Bronchial epithelial cell (primary cell): Measurements from ENCODE around the gene HS6ST2. TPM values are rescaled to one million over a fixed set of nuclear protein-coding genes. Genes with fewer than 3 reads are reported as not detected.

Experiments used
- DNase-seq: peaks from one replicate; pipeline ENCODE4 v3.0.0-alpha.2; 2010; ENCODE audit warnings: low read depth
- FAIRE-seq: peaks from 2 replicates; lab custom pipeline; 2011; peaks lifted over from hg19 to GRCh38; lab: Jason Lieb, UNC
- H3K27me3 ChIP-seq: 2 replicates; pipeline ENCODE4 v1.5.1; 2011; ENCODE audit warnings: low read length; ENCODE audit not compliant: control insufficient read depth, insufficient read depth
- H3K36me3 ChIP-seq: 2 replicates; pipeline ENCODE4 v1.5.1; 2011; ENCODE audit warnings: low read length; ENCODE audit not compliant: control insufficient read depth, insufficient read depth
- H3K4me3 ChIP-seq: 2 replicates; pipeline ENCODE4 v1.5.1; 2011; ENCODE audit warnings: mild to moderate bottlenecking, low read depth, low read length, control low read depth
- total RNA-seq: library from RNA; depleted of rRNA; stranded (reverse); fragments of >200 nt; gene quantifications from 2 replicates; pipeline ENCODE4 v1.2.1, GENCODE V29; 2014
- TF ChIP-seq, protein P1 (sequence below): IDR thresholded peaks from 2 replicates; pipeline ENCODE4 v1.5.1; 2011; ENCODE audit warnings: mild to moderate bottlenecking, moderate library complexity, low read length, control low read depth, inconsistent platforms; ENCODE audit not compliant: insufficient read depth, severe bottlenecking

The HS6ST2 gene
- total RNA-seq, 1 donor from 2014 or later: 16.8 TPM

DNA sequence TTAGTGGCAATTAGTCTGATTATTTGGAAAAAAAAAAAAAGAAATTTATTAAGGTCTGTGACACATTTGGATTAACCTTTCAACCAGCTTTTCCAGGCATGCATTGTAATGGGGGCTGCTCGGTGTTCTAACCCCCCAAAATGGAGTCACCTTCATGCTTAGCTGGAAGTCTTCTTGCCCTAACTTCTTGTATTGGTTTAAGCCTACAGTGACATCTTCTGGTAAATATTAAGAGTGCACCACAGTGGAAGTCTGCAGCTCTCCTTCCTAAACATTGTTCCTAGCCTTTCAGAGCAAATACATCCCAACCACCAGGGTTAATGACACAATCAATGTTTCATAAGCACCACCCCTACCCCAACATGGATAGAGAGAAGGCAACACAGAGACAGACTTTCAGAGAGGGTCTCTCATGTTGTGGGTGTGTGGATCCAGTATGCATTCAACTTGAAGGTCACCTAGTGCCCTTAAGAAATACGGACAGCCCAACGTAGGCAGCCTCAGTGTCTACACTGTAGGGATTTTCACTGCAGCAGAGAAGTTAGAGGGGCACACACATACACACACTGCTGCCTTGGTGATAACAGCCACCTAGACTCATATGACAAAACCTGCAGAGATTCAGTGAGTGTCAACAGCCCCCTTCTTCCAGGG is 326.7 kb downstream of the HS6ST2 start:
- Histone ChIP-seq H3K27me3 (no peaks in the 10 kb centered on the region), H3K36me3 (no peaks in the 10 kb centered on the region), H3K4me3 (no peak overlapping the region)
- DNase-seq: peak; percentile 38
- TF ChIP-seq, protein P1, sequence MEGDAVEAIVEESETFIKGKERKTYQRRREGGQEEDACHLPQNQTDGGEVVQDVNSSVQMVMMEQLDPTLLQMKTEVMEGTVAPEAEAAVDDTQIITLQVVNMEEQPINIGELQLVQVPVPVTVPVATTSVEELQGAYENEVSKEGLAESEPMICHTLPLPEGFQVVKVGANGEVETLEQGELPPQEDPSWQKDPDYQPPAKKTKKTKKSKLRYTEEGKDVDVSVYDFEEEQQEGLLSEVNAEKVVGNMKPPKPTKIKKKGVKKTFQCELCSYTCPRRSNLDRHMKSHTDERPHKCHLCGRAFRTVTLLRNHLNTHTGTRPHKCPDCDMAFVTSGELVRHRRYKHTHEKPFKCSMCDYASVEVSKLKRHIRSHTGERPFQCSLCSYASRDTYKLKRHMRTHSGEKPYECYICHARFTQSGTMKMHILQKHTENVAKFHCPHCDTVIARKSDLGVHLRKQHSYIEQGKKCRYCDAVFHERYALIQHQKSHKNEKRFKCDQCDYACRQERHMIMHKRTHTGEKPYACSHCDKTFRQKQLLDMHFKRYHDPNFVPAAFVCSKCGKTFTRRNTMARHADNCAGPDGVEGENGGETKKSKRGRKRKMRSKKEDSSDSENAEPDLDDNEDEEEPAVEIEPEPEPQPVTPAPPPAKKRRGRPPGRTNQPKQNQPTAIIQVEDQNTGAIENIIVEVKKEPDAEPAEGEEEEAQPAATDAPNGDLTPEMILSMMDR: peak; percentile 38
- FAIRE-seq: no peak

DNA sequence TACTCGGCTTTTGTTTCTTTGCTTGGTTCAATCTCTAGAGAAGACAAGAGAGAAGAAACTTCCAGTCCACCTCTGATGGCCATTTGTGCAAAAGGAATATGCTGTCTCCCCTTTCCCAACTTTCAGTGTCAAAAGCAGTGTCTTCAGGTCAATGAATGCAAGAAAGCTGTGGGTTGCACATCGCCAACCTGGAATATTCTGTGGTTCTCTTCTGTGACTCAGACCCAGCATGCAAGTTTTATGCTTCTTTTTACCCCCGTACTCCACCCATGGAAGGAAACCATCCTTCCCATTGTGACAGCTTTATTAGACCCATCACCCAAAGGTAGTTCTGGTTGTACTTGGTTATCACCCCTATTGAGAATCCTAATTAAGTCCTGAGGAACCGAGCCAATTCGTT is 334.0 kb downstream of the HS6ST2 start:
- Histone ChIP-seq H3K4me3 (no peak overlapping the region), H3K27me3 (no peaks in the 10 kb centered on the region), H3K36me3 (no peaks in the 10 kb centered on the region)
- DNase-seq (no peak), FAIRE-seq (peak; percentile 43)
- TF ChIP-seq, protein P1: no peak

DNA sequence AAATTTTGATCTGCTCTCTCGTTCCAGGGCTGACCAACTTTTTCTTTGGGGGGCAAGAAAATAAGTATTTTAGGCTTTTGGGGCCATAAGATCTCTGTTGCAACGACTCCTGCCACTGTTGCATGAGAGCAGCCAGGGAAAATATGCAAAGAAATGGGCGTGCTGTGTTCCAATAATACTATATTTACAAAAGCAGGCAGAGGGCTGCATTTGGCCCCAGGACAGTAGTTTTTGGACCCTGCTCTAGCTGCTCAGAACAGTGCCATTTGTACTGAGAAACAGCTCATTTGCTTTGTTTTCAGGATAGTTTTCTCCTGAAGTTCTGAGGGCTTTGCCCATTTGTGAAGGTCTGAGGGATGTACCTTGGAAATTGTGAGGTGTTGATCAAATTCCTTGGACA is 334.5 kb downstream of the HS6ST2 start:
- H3K4me3 ChIP-seq: no peak overlapping the region
- no peaks in the 10 kb centered on the region for H3K27me3 ChIP-seq
- TF ChIP-seq, protein P1: no peak
- H3K36me3 ChIP-seq: no peaks in the 10 kb centered on the region
- DNase-seq: no peak
- FAIRE-seq: no peak

DNA sequence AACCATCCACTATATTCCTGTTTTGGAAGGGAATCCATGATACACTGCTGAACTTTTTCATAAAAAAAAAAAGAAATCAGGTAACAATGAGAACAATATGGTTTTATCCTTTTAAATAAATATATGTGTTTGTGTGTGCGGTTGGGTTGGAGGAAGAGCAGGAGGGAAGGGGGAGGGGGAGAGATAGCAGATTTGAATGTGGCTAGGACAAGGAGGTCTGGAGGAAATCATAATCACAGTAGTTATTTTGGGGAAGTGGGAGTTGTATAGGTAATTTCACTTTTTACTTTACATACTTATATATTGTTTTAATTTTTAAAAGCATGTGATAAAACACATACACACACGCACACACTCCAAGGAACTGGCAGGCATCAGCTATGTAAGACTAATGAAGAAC is 335.1 kb downstream of the HS6ST2 start:
- TF ChIP-seq, protein P1: no peak
- Histone ChIP-seq H3K4me3 (no peak overlapping the region), H3K27me3 (no peaks in the 10 kb centered on the region), H3K36me3 (no peaks in the 10 kb centered on the region)
- DNase-seq: no peak
- no peak for FAIRE-seq

DNA sequence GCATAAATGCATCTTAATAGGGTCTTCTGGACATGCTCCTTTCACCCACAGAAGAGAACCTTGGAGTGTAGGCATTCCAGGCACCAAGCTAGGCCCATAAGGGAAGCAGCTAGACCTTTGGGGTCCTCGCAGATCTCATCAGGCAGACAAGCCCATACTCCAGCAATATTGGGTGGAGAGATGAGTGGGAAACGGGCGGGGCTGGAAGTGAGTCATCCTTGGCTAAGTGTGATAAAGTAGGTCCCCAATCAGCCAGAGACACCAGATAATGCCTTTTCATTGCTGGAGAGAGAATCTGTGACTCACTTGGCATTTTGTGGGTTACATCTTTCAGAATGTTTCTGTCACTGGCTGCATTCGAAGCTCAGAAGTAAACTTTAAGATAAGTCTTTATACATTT is 336.3 kb downstream of the HS6ST2 start:
- Histone ChIP-seq H3K27me3 (no peaks in the 10 kb centered on the region), H3K4me3 (no peak overlapping the region), H3K36me3 (no peaks in the 10 kb centered on the region)
- no peak for FAIRE-seq
- TF ChIP-seq, protein P1: no peak
- peak; percentile 51 for DNase-seq

DNA sequence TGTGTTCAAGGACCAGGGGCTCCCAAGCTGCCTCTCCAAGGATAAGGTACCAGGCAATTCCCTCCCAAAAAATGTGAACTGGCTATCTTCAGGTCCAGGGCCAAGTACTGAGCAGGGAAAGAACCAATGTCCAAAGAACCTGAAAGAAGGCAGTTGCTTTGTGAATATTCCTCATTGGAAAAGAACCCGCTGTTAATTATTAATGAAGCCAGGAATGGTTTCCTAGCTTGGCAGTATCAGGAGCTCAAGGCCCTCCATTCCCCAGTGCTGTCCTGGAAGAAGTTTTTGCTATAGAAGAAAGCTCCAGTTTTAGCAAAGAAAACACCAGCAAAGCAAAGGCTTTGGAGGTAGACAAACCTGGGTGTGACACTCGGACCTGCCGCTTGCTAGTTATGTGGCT is 339.6 kb downstream of the HS6ST2 start:
- Histone ChIP-seq H3K36me3 (no peaks in the 10 kb centered on the region), H3K27me3 (no peaks in the 10 kb centered on the region), H3K4me3 (no peak overlapping the region)
- TF ChIP-seq, protein P1: no peak
- no peak for DNase-seq
- FAIRE-seq: no peak
